HepG2 (cell line): ENCODE measurements around the gene DCUN1D2.

Experiments
- CCDC6 ChIP-seq: sonication (generic); formaldehyde crosslinking; IDR thresholded peaks from 2 replicates; pipeline ENCODE4 v1.8.1; 2022; ENCODE audit warnings: mild to moderate bottlenecking, missing genetic modification reagents, moderate library complexity
- CTCF ChIP-seq: sonication (generic); formaldehyde crosslinking; IDR thresholded peaks from 2 replicates; pipeline ENCODE4 v1.5.0; 2020; ENCODE audit warnings: mild to moderate bottlenecking, missing genetic modification reagents, moderate library complexity
- DNMT1 ChIP-seq: sonication (generic); formaldehyde crosslinking; IDR thresholded peaks from 2 replicates; pipeline ENCODE4 v1.5.1; 2020; ENCODE audit warnings: mild to moderate bottlenecking, missing genetic modification reagents
- MBD4 ChIP-seq: IDR thresholded peaks from 2 replicates; pipeline ENCODE4 v1.6.1; 2012; ENCODE audit warnings: low read length, inconsistent platforms, borderline replicate concordance
- MYC ChIP-seq: sonication (generic); formaldehyde crosslinking; IDR thresholded peaks from 2 replicates; pipeline ENCODE4 v1.9.0; 2021; ENCODE audit warnings: missing genetic modification reagents, borderline replicate concordance
- PAWR ChIP-seq: sonication (generic); formaldehyde crosslinking; IDR thresholded peaks from 2 replicates; pipeline ENCODE4 v1.4.0; 2020; ENCODE audit warnings: missing genetic modification reagents, mild to moderate bottlenecking, borderline replicate concordance
- POLR2AphosphoS5 ChIP-seq: IDR thresholded peaks from 2 replicates; pipeline ENCODE4 v1.6.1; 2012; ENCODE audit warnings: low read depth, low read length
- TCF7 ChIP-seq: sonication (generic); IDR thresholded peaks from 2 replicates; pipeline ENCODE4 v1.6.1; 2016; ENCODE audit warnings: antibody characterized with exemption, low read depth
- ZKSCAN8 ChIP-seq: IDR thresholded peaks from 2 replicates; pipeline ENCODE4 v1.6.1; 2016; ENCODE audit warnings: borderline replicate concordance, missing genetic modification reagents, missing compliant biosample characterization
- TF ChIP-seq, protein P1 (sequence below): sonication (generic); formaldehyde crosslinking; conservative IDR thresholded peaks from 2 replicates; pipeline ENCODE4 v1.5.0; 2020; ENCODE audit warnings: missing genetic modification reagents
- TF ChIP-seq, protein P2 (sequence below): sonication (generic); formaldehyde crosslinking; IDR thresholded peaks from 2 replicates; pipeline ENCODE4 v1.4.0; 2020; ENCODE audit warnings: mild to moderate bottlenecking, low read depth, missing genetic modification reagents

DNA sequence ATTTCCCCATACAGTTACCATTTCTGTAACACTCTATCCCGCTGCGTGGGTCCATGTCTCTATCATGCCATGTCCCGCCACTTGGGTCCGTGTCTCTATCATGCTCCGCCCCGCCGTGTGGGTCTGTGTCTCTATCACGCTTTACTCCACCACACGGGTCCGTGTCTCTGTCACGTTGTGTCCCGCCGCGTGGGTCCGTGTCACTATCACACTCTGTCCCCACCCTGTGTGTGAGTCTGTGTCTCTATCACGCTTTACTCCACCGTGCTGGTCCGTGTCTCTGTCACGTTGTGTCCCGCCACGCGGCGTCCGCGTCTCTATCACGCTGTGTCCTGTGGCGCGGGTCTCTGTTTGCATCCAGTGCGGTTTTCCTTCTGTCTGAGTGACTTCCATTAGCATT, 48.9 kb downstream of the DCUN1D2 start:
- TF ChIP-seq, protein P1, sequence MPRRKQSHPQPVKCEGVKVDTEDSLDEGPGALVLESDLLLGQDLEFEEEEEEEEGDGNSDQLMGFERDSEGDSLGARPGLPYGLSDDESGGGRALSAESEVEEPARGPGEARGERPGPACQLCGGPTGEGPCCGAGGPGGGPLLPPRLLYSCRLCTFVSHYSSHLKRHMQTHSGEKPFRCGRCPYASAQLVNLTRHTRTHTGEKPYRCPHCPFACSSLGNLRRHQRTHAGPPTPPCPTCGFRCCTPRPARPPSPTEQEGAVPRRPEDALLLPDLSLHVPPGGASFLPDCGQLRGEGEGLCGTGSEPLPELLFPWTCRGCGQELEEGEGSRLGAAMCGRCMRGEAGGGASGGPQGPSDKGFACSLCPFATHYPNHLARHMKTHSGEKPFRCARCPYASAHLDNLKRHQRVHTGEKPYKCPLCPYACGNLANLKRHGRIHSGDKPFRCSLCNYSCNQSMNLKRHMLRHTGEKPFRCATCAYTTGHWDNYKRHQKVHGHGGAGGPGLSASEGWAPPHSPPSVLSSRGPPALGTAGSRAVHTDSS (CRISPR knock-in tag): no peak
- no peak for TF ChIP-seq DNMT1 (CRISPR knock-in tag)
- TF ChIP-seq POLR2AphosphoS5: no peak
- TF ChIP-seq CCDC6: no peak
- no peak for TF ChIP-seq MYC
- no peak for TF ChIP-seq CTCF (CRISPR knock-in tag)
- no peak for TF ChIP-seq ZKSCAN8
- TF ChIP-seq MBD4: no peak
- TF ChIP-seq, protein P2, sequence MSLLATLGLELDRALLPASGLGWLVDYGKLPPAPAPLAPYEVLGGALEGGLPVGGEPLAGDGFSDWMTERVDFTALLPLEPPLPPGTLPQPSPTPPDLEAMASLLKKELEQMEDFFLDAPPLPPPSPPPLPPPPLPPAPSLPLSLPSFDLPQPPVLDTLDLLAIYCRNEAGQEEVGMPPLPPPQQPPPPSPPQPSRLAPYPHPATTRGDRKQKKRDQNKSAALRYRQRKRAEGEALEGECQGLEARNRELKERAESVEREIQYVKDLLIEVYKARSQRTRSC (CRISPR knock-in tag): no peak
- no peak for TF ChIP-seq TCF7
- TF ChIP-seq PAWR (CRISPR knock-in tag): no peak
